HEK293 (cell line): ENCODE results near the gene HMGCLL1.

Experiments
- CTCF ChIA-PET: fragments of 350-600 bp; formaldehyde crosslinking; extraction: SDS; loops from one replicate; lab custom pipeline; 2021; ENCODE audit warnings: antibody characterized with exemption; lab: Yijun Ruan, JAX
- POLR2A ChIA-PET: fragments of 300-600 bp; formaldehyde crosslinking; extraction: SDS; loops from one replicate; lab custom pipeline; 2020; ENCODE audit warnings: antibody characterized with exemption, inconsistent platforms; lab: Yijun Ruan, JAX
- H3K27ac ChIP-seq: fragments of 200-500 bp; sonication (Bioruptor generic); 2 replicates; pipeline ENCODE4 v1.5.1; 2014; ENCODE audit warnings: low read depth, low read length, control low read depth, inconsistent platforms; ENCODE audit errors: extremely low read depth
- H3K36me3 ChIP-seq, 2 experiments: fragments of 200-500 bp in 1 of 2; sonication (Bioruptor generic) in 1 of 2; 1 replicate in 1 of 2; 2 replicates in 1 of 2; pipeline ENCODE4 v1.5.1; 2014 to 2017; ENCODE audit warnings: inconsistent platforms in 2 of 2, low read length in 2 of 2; ENCODE audit not compliant: control insufficient read depth in 2 of 2, insufficient read depth in 1 of 2
- H3K4me1 ChIP-seq: fragments of 200-500 bp; sonication (Bioruptor generic); 2 replicates; pipeline ENCODE4 v1.5.1; 2014; ENCODE audit warnings: mild to moderate bottlenecking, low read length, inconsistent platforms; ENCODE audit not compliant: control insufficient read depth, insufficient read depth
- H3K4me3 ChIP-seq: 2 replicates; pipeline ENCODE4 v1.5.1; 2011; ENCODE audit warnings: low read depth, mild to moderate bottlenecking, control low read depth, low read length, moderate library complexity
- H3K9me3 ChIP-seq: fragments of 200-500 bp; sonication (Bioruptor generic); 2 replicates; pipeline ENCODE4 v1.5.1; 2014; ENCODE audit warnings: low read depth, low read length, inconsistent platforms; ENCODE audit not compliant: control insufficient read depth, insufficient read depth
- BCL11A ChIP-seq: fragments of 450-650 bp; formaldehyde crosslinking; IDR thresholded peaks from 2 replicates; pipeline ENCODE4 v1.5.1; 2016; ENCODE audit warnings: low read depth, missing biosample characterization, missing genetic modification characterization
- KLF10 ChIP-seq: fragments of 450-650 bp; IDR thresholded peaks from 2 replicates; pipeline ENCODE4 v1.5.1; 2018; ENCODE audit warnings: missing biosample characterization, mild to moderate bottlenecking, missing genetic modification characterization
- KLF9 ChIP-seq: fragments of 450-650 bp; formaldehyde crosslinking; IDR thresholded peaks from 2 replicates; pipeline ENCODE4 v1.5.1; 2016; ENCODE audit warnings: missing biosample characterization, missing genetic modification characterization, low read depth
- SCRT2 ChIP-seq: fragments of 450-650 bp; formaldehyde crosslinking; IDR thresholded peaks from 2 replicates; pipeline ENCODE4 v1.5.1; 2016; ENCODE audit warnings: missing biosample characterization, missing genetic modification characterization
- ZBTB17 ChIP-seq: fragments of 450-650 bp; formaldehyde crosslinking; IDR thresholded peaks from 2 replicates; pipeline ENCODE4 v1.5.1; 2016; ENCODE audit warnings: missing biosample characterization, missing genetic modification characterization
- ZEB2 ChIP-seq: fragments of 450-650 bp; formaldehyde crosslinking; IDR thresholded peaks from 2 replicates; pipeline ENCODE4 v1.5.1; 2016; ENCODE audit warnings: missing biosample characterization, missing genetic modification characterization
- ZNF146 ChIP-seq: fragments of 450-650 bp; formaldehyde crosslinking; IDR thresholded peaks from 2 replicates; pipeline ENCODE4 v1.5.1; 2016; ENCODE audit warnings: missing biosample characterization, missing genetic modification characterization
- ZNF16 ChIP-seq: fragments of 450-650 bp; formaldehyde crosslinking; IDR thresholded peaks from 2 replicates; pipeline ENCODE4 v1.5.1; 2016; ENCODE audit warnings: low read depth, missing biosample characterization, missing genetic modification characterization
- ZNF23 ChIP-seq: fragments of 450-650 bp; formaldehyde crosslinking; IDR thresholded peaks from 2 replicates; pipeline ENCODE4 v1.5.1; 2016; ENCODE audit warnings: missing biosample characterization, missing genetic modification characterization, borderline replicate concordance
- ZNF239 ChIP-seq: fragments of 450-650 bp; formaldehyde crosslinking; IDR thresholded peaks from 2 replicates; pipeline ENCODE4 v1.5.1; 2016; ENCODE audit warnings: missing biosample characterization, missing genetic modification characterization
- ZNF391 ChIP-seq: fragments of 450-650 bp; formaldehyde crosslinking; IDR thresholded peaks from 2 replicates; pipeline ENCODE4 v1.5.1; 2016; ENCODE audit warnings: low read depth, missing biosample characterization, missing genetic modification characterization, borderline replicate concordance
- ZNF404 ChIP-seq: fragments of 450-650 bp; formaldehyde crosslinking; IDR thresholded peaks from 2 replicates; pipeline ENCODE4 v1.5.1; 2017; ENCODE audit warnings: missing biosample characterization, missing genetic modification characterization
- ZNF473 ChIP-seq: fragments of 450-650 bp; formaldehyde crosslinking; IDR thresholded peaks from 2 replicates; pipeline ENCODE4 v1.5.1; 2017; ENCODE audit warnings: missing biosample characterization, missing genetic modification characterization
- ZNF558 ChIP-seq: fragments of 450-650 bp; formaldehyde crosslinking; IDR thresholded peaks from 2 replicates; pipeline ENCODE4 v1.5.1; 2016; ENCODE audit warnings: missing biosample characterization, missing genetic modification characterization
- ZNF629 ChIP-seq: fragments of 450-650 bp; formaldehyde crosslinking; IDR thresholded peaks from 2 replicates; pipeline ENCODE4 v1.5.1; 2017; ENCODE audit warnings: missing biosample characterization, missing genetic modification characterization
- ZNF837 ChIP-seq: fragments of 450-650 bp; formaldehyde crosslinking; IDR thresholded peaks from 2 replicates; pipeline ENCODE4 v1.5.1; 2016; ENCODE audit warnings: missing biosample characterization, missing genetic modification characterization
- TF ChIP-seq, protein P1 (sequence below): fragments of 450-650 bp; formaldehyde crosslinking; IDR thresholded peaks from 2 replicates; pipeline ENCODE4 v1.5.1; 2016; ENCODE audit warnings: missing biosample characterization, missing genetic modification characterization
- TF ChIP-seq, protein P2 (sequence below): fragments of 450-650 bp; formaldehyde crosslinking; IDR thresholded peaks from 2 replicates; pipeline ENCODE4 v1.5.1; 2016; ENCODE audit warnings: missing biosample characterization, missing genetic modification characterization
- TF ChIP-seq, protein P3 (sequence below): fragments of 450-650 bp; formaldehyde crosslinking; IDR thresholded peaks from 2 replicates; pipeline ENCODE4 v1.5.1; 2016; ENCODE audit warnings: missing biosample characterization, missing genetic modification characterization
- TF ChIP-seq, protein P4 (sequence below): fragments of 450-650 bp; formaldehyde crosslinking; IDR thresholded peaks from 2 replicates; pipeline ENCODE4 v1.5.1; 2016; ENCODE audit warnings: missing biosample characterization, missing genetic modification characterization
- TF ChIP-seq, protein P5 (sequence below): fragments of 450-650 bp; IDR thresholded peaks from 2 replicates; pipeline ENCODE4 v1.5.1; 2018; ENCODE audit warnings: missing biosample characterization, mild to moderate bottlenecking, missing genetic modification characterization
- TF ChIP-seq, protein P6 (sequence below): fragments of 450-650 bp; formaldehyde crosslinking; IDR thresholded peaks from 2 replicates; pipeline ENCODE4; 2016; ENCODE audit warnings: missing biosample characterization, missing genetic modification characterization

Gene HMGCLL1

DNA sequence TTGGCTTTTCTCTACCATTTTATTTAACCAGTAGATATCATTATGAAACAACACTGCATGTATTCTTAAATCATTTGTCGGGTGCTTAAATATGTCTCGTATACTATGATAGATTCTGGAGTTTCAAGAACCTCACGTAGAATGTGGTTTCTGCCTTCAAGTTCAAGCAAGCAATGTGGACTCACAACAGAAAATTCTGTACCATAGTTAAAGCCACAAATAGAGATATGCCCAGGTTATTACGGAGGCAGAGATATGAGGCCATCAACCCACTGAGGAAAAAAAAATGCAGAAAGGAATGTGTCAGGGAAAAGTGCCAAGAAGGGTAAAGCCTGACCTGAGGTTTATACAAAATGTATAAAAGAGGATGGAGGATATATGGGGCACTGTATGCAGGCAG, 141.9 kb downstream of the HMGCLL1 start:
- H3K36me3 ChIP-seq: no peaks in the 10 kb centered on the region
- POLR2A ChIA-PET: no interaction called here
- no peaks in the 10 kb centered on the region; the same call in 1 of the 2 replicates for H3K4me1 ChIP-seq
- no peak overlapping the region for H3K4me3 ChIP-seq
- TF ChIP-seq ZNF558 (tag by site-specific recombination) (no peak), BCL11A (no peak), ZEB2 (no peak), ZNF239 (no peak)
- TF ChIP-seq, protein P1, sequence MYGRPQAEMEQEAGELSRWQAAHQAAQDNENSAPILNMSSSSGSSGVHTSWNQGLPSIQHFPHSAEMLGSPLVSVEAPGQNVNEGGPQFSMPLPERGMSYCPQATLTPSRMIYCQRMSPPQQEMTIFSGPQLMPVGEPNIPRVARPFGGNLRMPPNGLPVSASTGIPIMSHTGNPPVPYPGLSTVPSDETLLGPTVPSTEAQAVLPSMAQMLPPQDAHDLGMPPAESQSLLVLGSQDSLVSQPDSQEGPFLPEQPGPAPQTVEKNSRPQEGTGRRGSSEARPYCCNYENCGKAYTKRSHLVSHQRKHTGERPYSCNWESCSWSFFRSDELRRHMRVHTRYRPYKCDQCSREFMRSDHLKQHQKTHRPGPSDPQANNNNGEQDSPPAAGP (tag by site-specific recombination): no peak
- H3K9me3 ChIP-seq: no peaks in the 10 kb centered on the region
- CTCF ChIA-PET: interaction anchor here (1.3 to 1.7 kb wide), 4 partner anchors 8 to 160 kb away, joined by 3 to 5 read pairs (median 4); no protein-coding TSS in a partner anchor
- H3K27ac ChIP-seq: no peak overlapping the region

DNA sequence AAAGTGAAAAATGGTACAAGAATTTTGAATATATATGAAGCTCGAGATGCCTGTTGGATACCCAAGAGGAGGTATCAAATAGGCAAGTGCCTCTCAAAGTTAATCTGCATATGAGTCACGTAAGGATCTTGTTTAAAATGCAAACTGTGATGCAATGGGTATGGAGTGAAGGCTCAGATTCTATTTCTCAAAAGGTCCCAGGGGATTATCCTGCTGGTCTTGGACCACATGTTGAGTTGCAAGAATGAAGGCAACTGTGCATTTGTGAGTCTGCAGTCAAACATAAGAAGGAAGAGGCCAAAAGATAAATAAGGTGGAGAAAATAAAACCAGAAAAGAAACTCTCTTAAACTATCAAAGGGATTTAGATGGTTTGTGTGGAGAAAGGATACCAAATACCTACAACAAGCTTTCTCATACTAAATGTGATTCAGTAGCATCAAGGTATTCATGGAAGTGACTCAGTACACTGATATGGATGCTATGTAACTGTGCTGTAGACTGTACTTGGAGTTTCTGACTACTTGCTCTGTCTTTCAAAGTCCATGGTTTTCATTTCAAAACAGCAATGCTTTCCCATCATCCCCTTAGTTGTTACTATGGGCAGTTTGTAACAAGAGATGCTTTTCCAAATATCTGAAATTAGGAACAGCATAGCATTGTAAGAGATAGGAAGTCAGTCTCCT, 145.4 kb downstream of the HMGCLL1 start:
- ChIA-PET POLR2A (no interaction called here), CTCF (interaction anchor here (0.7 kb wide), 1 partner anchor 1103 kb away, joined by 3 read pairs; no protein-coding TSS in a partner anchor)
- Histone ChIP-seq H3K4me1 (no peaks in the 10 kb centered on the region; the same call in 1 of the 2 replicates), H3K27ac (no peak overlapping the region), H3K36me3 (no peaks in the 10 kb centered on the region), H3K9me3 (no peaks in the 10 kb centered on the region), H3K4me3 (no peak overlapping the region)
- TF ChIP-seq ZNF16 (no peak), ZNF23 (tag by site-specific recombination) (no peak), KLF10 (tag by site-specific recombination) (no peak), SCRT2 (tag by site-specific recombination) (peak; percentile 75), ZNF837 (tag by site-specific recombination) (no peak), ZNF239 (no peak), ZBTB17 (tag by site-specific recombination) (no peak), ZNF146 (tag by site-specific recombination) (no peak), ZNF391 (tag by site-specific recombination) (no peak), KLF9 (no peak), ZNF404 (tag by site-specific recombination) (no peak), ZNF558 (tag by site-specific recombination) (no peak), ZNF629 (tag by site-specific recombination) (peak; percentile 61), ZNF473 (tag by site-specific recombination) (no peak)
- TF ChIP-seq, protein P2, sequence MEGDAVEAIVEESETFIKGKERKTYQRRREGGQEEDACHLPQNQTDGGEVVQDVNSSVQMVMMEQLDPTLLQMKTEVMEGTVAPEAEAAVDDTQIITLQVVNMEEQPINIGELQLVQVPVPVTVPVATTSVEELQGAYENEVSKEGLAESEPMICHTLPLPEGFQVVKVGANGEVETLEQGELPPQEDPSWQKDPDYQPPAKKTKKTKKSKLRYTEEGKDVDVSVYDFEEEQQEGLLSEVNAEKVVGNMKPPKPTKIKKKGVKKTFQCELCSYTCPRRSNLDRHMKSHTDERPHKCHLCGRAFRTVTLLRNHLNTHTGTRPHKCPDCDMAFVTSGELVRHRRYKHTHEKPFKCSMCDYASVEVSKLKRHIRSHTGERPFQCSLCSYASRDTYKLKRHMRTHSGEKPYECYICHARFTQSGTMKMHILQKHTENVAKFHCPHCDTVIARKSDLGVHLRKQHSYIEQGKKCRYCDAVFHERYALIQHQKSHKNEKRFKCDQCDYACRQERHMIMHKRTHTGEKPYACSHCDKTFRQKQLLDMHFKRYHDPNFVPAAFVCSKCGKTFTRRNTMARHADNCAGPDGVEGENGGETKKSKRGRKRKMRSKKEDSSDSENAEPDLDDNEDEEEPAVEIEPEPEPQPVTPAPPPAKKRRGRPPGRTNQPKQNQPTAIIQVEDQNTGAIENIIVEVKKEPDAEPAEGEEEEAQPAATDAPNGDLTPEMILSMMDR (tag by site-specific recombination): no peak
- TF ChIP-seq, protein P3, sequence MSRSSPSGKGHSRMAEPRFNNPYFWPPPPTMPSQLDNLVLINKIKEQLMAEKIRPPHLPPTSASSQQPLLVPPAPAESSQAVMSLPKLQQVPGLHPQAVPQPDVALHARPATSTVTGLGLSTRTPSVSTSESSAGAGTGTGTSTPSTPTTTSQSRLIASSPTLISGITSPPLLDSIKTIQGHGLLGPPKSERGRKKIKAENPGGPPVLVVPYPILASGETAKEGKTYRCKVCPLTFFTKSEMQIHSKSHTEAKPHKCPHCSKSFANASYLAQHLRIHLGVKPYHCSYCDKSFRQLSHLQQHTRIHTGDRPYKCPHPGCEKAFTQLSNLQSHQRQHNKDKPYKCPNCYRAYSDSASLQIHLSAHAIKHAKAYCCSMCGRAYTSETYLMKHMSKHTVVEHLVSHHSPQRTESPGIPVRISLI (tag by site-specific recombination): no peak
- TF ChIP-seq, protein P4, sequence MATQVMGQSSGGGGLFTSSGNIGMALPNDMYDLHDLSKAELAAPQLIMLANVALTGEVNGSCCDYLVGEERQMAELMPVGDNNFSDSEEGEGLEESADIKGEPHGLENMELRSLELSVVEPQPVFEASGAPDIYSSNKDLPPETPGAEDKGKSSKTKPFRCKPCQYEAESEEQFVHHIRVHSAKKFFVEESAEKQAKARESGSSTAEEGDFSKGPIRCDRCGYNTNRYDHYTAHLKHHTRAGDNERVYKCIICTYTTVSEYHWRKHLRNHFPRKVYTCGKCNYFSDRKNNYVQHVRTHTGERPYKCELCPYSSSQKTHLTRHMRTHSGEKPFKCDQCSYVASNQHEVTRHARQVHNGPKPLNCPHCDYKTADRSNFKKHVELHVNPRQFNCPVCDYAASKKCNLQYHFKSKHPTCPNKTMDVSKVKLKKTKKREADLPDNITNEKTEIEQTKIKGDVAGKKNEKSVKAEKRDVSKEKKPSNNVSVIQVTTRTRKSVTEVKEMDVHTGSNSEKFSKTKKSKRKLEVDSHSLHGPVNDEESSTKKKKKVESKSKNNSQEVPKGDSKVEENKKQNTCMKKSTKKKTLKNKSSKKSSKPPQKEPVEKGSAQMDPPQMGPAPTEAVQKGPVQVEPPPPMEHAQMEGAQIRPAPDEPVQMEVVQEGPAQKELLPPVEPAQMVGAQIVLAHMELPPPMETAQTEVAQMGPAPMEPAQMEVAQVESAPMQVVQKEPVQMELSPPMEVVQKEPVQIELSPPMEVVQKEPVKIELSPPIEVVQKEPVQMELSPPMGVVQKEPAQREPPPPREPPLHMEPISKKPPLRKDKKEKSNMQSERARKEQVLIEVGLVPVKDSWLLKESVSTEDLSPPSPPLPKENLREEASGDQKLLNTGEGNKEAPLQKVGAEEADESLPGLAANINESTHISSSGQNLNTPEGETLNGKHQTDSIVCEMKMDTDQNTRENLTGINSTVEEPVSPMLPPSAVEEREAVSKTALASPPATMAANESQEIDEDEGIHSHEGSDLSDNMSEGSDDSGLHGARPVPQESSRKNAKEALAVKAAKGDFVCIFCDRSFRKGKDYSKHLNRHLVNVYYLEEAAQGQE (tag by site-specific recombination): no peak
- TF ChIP-seq, protein P5, sequence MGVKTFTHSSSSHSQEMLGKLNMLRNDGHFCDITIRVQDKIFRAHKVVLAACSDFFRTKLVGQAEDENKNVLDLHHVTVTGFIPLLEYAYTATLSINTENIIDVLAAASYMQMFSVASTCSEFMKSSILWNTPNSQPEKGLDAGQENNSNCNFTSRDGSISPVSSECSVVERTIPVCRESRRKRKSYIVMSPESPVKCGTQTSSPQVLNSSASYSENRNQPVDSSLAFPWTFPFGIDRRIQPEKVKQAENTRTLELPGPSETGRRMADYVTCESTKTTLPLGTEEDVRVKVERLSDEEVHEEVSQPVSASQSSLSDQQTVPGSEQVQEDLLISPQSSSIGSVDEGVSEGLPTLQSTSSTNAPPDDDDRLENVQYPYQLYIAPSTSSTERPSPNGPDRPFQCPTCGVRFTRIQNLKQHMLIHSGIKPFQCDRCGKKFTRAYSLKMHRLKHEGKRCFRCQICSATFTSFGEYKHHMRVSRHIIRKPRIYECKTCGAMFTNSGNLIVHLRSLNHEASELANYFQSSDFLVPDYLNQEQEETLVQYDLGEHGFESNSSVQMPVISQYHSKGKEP (tag by site-specific recombination): 0 out of 2 replicates have a peak, but pooled peaks have one; percentile 57
- TF ChIP-seq, protein P6, sequence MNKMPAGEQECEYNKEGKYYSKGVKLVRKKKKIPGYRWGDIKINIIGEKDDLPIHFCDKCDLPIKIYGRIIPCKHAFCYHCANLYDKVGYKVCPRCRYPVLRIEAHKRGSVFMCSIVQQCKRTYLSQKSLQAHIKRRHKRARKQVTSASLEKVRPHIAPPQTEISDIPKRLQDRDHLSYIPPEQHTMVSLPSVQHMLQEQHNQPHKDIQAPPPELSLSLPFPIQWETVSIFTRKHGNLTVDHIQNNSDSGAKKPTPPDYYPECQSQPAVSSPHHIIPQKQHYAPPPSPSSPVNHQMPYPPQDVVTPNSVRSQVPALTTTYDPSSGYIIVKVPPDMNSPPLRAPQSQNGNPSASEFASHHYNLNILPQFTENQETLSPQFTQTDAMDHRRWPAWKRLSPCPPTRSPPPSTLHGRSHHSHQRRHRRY: no peak
